8988T (cell line): ENCODE measurements around the gene EPHA1.

Experiments
- DNase-seq: peaks from one replicate; pipeline ENCODE4 v3.0.0; 2011

The EPHA1 gene

DNA sequence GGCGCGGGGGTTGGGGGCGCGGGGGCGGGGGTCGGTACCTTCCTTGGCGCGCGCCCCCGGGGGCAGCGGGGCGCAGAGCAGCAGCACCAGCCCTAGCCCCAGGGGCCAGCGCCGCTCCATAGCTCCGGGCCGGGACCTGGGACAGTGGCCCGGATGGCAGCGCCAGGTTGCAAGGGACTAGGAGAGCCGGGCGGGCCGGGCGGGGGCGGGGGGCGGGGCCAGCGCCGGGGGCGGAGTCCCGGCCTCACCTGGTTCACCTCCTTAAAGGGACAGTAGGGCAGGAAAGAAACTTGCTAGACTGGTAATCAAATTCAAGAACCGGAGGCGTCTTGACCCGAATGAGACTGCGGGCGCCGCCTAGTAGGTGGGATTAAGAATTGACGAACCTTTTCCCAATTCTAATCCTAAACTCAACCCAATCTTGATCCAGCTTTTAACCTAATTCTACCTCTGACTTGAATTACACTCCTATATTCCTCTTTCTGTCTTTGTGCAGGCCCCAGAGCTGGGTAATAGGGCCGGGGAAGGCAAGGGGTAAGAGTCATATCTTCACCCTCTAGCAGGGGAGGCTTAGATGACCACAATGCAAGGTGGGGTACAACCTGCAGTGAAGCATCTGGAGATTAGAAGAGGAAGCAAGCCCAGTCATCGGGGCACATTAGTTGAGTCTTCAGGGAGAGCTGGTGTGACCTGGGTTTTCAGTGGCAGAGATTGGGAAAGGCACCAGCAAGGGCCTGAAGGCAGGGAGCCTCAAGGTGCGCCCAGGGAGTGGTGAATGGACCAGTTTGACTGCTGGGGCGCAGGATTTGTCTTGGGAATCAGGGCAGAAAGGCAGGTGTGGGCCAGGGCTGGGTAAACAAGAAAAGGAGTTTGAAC lies at the start of gene EPHA1:
TSS of gene EPHA1 (minus strand) at position 171 of the 876 bp plus-strand sequence. CDS start at position 120, 51 bp downstream.
- DNase-seq: no peak

DNA sequence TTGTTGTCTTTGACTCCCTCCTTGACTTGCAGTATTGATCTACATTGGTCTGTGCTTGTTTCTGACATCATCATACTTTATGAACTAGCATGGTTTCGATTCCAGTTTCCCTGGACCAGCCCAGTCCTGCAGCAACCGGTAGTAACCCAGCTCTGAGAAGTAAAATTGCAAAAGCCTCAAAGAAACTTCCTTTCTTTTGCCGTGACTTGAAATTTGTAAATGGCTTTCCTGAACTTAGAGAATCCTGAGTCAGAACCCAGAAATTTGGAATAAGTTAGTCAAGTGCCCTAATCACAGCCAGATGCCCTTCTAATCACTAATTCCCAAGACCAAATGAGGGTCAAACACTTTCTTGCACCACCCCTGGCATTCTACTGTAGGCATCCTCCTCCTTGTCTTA lies 49.6 kb upstream of the EPHA1 start:
- DNase-seq: no peak

DNA sequence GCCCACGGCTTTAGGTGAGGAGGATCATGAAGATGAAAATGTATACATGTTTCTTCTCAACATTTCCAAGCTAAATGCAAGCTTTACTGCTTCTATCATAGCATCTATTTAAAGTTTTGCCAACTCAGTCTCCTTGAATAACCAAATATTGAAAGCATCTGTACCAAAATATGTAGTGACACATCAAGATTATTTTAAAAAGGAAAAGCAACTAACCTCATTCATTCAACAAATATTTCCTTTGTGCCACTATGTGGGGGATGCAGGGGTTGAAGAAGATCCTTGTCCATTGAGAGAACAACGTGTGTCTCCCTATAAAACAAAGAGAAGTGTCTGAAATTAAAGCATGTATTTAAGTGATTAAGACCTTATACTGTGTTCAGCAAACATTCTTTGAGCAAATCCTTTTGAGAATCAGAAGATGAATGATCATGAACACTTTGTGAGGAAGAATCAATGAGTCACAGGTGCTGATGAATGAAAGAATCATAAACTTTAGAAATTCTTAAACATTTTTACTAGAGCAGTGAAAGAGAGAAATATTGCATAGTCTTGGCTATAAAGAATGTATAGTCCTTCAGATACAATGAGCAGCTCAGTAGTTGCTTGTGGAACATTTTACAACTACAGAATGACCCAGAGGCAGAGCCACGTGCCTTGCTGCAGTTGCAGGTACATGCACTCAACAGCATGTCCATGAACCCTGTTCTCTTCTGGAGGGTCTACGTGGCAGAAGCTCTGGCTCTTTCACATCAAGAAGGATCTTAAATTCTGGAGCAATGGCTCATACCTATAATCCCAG lies 48.5 kb upstream of the EPHA1 start:
- no peak for DNase-seq

DNA sequence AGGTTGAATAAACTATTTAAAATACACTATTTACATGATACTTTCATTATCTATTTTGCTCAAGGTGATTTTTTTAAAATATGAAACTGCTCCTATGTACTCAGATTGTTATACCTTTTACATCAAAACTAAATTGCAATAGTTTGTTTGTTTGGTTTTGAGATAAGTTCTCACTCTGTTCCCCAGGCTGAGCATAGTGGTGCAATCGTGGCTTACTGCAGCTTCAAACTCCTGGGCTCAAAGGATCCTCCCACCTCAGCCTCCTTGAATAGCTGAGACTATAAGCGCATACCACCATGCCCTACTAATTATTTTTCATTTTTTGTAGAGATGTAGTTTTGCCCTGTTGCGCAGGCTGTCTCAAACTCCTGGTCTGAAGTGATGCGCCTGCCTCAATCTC lies 47.3 kb upstream of the EPHA1 start:
- no peak for DNase-seq

DNA sequence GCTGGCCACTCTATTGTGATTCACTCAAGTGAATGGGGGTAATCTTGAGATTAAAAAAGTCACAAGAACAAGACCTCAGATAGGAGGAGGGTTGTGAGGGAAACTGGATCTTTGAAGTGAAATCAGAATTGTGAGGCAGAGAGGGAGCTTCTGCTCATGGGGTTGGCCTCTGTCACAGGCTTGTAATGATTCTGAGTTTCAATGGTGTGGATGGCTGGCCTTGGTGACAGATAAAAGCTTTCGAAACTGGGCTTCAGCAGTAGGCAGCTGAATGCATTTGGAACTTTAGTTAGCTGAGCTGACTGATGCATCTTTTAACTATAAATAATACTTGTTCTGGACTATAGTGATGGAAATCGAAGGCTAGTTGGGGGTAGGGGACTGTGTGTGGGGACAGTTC lies 46.8 kb upstream of the EPHA1 start:
- DNase-seq: no peak

DNA sequence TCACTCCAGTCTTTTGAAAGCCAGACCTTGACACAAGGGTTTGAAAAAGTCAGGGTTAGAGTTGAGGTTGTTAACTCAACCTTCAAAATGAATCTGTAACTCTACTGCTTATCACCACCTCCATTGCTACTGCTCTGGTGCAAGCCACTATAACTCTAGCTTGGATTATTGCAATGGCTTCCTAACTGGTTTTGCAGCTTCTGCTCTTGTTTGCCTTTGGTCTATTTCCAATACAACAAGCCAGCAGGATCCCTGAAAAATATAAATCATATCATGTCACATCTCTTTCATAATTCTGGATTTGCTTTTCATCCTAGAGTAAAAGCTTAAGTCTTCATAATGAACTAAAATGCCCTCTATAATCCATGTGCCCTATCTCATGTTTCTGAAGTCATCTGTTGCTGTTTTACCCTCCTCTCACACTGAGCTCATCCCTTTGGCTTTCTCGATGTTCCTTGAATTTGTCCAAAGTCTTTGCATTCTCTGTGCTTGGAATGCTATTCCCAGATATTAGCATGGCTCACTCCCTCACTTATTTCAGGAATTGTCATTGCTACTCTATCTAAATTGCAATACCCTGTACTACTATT lies 45.5 kb upstream of the EPHA1 start:
- no peak for DNase-seq

DNA sequence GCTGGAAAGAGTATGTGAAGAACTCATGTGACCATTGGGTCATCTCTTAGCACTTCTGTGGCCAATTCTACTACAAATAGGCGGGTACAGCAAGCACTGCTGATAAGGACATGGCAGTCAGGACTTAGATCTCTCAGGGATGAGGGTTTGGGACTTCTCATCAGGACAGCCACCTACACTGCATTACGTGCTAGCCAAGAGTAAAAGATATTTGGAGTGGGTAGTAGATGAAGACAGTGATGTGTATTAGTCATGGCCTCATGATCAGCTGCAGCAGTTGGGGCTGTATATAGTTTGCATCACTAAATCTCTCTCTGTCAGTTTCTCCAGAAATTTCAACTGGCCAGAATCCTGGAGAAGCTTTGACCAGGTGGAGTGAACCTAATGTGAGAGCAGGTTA lies 43.8 kb upstream of the EPHA1 start:
- no peak for DNase-seq

DNA sequence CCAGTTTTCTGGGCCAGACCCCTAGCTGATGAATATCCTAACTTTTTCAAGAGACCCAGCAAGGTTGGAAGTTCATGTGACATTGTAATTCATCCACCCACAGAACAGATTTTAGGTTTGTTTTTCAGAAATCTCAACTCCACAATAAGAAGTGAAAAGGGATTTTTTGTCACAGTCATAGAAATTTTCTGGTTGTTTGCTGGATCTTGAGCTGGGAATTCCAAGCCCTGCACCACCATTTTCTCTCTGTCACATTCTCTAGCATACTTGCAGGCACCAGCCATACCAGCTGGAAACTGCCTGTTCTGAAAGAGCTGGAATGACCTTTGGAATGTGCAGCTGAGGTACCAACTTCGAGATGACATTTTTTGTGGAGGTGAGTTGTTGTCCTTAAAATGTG lies 43.1 kb upstream of the EPHA1 start:
- no peak for DNase-seq

DNA sequence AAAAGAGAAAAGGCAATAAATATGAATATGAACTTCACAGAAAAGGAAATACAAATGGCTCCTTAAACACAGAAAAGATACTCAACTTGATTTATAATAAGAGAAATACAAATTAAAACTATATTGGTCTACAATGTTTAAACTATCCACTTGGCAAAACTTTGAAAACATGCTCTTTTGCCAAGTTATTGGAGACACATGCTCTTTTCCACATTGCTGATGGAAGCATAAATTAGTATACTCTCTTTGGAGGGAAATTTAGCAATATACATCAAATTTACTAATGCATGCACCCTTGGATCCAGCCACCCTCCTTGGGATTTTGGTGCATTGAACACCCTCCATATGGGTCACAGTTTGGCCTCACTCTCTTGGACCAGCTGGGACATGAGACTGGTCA lies 42.5 kb upstream of the EPHA1 start:
- no peak for DNase-seq

DNA sequence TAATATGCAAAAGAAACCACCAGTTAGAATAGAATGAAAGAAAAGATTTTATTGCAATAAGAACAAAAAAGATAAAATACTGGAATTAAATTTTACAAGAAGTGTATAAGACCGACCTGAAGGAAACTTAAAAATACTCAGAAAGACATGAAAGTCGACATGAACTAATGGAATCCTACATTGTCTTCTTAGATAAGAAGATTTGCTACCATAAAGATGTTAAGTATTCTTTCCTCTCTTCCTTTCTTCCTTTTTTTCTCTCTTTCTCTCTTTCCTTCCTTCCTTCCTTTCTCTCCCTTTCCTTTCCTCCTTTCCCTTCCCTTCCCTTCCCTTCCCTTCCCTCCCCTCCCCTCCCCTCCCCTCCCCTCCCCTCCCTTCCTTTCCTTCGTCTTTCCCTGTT lies 41.1 kb upstream of the EPHA1 start:
- no peak for DNase-seq

DNA sequence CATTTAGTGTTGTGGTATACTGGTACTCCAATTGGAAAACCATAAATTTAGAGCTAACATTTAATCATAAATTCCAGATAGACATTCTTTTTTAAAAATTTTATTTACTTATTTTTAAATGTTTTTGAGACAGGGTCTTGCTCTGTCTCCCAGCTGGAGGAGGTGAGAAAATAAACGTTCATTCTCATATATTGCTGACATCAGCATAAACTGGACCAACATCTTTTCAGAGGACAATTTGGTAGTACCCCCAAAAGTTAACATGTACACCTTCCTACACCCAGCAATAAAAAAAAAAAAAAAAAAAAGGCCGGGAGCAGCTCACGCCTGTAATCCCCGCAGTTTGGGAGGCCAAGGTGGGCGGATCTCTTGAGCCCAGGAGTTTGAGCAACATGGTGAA lies 39.8 kb upstream of the EPHA1 start:
- no peak for DNase-seq

DNA sequence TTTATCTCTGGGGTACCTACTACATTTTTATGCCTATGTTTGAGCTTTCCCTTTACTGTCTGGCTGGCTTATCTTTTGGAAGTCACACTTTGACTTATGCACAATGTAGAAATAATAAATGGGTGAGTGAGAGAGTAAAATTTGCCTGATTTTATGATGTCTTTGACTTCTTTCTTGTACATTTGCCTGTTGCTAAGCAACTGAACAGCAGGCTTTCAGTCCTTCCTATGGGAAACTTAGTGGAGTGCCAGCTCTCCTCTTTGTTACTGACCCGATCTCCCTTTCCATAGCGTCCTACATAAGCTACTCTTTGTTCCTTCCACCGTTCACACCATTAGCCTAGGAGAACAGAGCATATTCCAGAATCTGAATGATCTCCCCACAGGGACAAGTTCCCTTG lies 38.8 kb upstream of the EPHA1 start:
- no peak for DNase-seq

DNA sequence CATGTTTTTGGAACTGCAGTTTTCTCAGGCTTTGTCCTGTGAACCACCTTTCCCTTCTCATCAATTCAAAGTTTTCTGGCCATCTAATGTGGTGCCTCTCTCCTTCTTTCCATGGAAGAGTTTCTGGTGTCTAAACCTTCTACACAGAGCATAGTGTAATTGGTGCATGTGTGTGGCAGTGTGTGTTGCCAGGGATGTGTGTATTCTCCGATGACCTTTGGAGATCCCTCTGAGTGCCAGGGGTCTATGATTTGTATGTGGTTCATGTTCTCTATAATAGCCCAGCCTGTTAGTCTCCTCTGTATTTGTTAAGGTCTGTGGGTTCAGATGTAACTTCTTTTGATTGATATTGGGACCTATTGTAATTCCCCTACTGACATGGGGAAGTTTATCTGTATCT lies 36.1 kb upstream of the EPHA1 start:
- no peak for DNase-seq

DNA sequence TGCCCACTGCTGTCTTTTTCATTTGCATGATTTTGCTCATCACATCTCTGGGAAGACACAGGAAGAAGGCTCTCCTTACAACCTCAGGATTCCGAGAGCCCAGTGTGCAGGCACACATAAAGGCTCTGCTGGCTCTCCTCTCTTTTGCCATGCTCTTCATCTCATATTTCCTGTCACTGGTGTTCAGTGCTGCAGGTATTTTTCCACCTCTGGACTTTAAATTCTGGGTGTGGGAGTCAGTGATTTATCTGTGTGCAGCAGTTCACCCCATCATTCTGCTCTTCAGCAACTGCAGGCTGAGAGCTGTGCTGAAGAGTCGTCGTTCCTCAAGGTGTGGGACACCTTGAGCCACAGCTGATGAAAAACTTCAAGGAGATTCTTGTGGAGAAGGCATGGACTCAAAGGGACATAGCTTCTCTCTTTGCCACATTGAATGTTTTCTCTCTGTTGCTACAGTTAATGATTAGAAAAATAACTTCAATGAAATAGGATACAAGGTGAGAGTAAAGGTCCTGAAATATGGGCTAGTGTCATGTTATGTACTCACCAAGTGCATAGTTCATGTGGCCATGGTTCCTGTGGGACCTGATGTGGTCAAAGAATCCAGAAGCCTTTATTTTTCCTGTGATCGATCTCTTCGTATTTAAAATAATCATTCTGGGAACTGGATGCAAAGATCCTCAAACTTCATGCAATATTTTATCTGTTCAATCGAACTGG lies 35.6 kb upstream of the EPHA1 start:
- DNase-seq: no peak

DNA sequence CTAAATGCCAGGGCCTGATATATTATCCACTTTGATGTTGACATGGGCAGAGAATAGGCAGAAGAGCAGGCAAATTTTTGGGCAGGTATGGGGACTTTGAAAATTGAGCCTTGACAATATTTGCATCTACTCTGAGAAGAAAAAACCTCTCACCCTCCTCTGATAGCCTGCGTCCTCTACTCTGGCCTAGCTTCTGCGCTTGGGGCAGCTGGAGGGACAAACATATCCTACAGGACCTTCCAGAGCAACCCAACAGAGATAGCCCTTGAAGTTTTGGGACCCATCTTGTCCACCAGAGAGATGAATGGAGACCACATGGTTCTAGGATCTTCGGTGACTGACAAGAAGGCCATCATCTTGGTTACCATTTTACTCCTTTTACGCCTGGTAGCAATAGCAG lies 34.5 kb upstream of the EPHA1 start, which contains the start of gene TAS2R60:
TSS of gene TAS2R60 (plus strand) at position 301 of the 400 bp plus-strand sequence. CDS start at position 301, 0 bp downstream.
- DNase-seq: no peak

DNA sequence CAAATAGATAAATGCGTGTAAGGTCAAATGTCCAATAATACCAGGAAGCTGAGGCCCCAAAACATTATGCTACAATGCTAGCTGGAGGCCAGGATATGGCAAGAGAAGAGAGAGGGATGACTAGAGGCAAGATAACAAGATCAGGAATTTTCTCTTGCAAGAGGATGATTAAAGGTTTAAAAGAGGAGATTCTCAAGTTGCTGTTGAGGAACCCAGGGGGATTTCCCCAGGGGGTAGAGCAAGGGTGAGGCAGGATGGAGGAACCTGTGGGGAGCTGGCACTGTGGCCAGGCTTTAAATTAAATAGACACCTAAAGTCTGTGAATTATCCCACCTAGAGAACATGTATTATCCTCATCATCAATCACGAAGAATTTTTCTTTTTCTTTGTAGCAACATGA lies 31.2 kb upstream of the EPHA1 start:
- DNase-seq: no peak

DNA sequence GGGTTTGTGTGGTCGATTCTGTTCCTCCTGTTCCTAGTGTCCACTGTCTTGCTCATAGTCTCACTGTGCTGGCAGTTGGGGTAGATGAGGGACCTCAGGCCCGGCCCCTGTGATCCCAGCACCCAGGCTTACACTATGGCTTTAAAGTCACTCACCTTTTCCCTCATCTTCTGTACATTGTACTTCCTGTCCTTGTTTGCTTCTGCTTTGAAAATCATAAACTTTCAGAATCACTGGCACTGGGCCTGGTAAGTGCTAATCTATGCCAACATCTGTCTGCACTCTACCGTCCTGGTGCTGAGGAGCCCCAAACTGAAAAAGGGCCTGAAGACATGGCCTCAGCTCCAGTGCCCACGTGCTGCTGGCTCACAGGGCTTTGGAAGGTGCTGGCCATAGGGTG lies 28.9 kb upstream of the EPHA1 start:
- no peak for DNase-seq

DNA sequence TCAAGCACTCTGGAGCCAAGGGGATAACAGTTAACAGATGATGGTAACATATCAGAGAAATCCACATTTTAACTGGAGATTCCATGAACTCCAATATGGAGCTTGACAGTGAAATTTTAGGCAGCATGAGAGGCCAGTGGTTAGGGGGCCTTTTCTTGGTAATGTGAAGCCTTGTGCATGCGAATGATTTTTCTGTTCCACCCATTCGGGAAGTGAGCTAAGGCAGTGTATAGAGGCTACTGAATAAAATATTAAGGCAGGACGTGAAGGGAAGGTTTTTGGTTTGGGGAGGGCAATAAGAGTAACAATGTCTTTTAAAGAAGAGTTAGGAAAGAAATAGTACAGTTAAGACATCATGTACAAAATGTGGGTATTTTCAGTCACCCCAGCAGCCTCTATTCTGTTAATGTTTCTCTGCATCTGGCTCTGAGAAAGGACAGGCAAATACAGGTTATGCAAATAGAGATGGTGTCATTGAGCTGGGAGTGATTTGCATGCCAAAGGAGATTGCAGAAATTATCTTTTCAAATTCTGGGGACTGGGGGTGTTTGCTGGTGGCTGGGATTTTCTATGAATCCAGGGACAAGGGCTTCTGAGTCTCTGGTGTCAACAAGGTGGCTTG lies 27.8 kb upstream of the EPHA1 start:
- DNase-seq: no peak

DNA sequence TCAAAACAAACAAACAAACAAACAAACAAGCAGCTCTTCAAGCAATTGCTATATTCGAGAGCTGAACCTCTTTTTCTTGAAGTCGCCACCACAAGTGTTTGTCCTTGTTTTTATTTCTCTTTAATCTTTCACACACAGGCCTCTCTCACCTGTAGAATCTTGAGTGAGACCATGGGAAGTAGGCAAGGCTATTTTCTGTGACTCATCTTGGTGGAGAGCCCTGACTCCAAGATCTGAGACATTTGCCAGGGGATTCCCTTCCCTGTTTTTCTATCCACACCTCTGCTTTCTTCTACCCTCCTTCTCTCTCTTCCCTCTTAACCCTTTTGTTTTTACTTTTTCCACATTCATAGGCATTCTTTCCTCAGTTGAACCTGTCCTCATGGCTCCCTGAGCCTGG lies 26.6 kb upstream of the EPHA1 start:
- no peak for DNase-seq

DNA sequence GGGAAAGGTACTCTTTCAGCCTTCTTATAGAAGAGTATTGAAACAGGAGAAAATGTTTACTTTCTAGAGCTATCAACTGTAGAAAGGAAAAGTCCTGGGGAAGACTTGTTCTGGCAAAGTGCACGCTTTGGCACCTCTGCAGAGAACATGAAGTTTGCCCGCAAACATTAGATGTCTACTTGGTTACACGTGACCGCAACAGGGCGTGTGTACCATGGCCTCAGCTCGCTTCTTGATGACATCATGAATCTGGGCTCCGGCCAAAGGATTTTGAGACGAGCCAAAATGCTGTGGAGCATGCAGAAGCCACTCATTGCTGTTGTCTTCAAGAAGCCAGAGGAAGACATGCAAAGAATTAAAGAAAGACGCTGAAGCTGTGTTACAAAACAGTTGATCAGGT lies 26.0 kb upstream of the EPHA1 start:
- no peak for DNase-seq

DNA sequence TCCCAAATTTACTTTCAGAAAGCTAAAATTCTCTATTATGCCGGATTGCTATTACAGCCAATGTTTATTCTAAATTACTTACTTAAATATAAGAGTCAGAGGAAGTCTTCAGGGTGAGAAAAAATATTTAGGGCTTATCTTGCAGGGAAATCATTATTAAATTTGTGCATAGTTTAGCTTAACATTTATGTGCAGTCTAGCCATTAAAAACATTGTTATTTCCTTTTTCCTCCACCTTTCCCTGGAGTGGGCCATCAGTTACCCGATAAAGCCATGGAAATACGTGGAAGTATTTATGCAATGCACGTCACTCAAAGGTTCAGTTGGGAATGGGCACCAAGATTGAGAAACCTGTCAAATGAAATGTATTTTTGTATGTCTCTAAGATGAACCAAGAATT lies 25.1 kb upstream of the EPHA1 start:
- no peak for DNase-seq

DNA sequence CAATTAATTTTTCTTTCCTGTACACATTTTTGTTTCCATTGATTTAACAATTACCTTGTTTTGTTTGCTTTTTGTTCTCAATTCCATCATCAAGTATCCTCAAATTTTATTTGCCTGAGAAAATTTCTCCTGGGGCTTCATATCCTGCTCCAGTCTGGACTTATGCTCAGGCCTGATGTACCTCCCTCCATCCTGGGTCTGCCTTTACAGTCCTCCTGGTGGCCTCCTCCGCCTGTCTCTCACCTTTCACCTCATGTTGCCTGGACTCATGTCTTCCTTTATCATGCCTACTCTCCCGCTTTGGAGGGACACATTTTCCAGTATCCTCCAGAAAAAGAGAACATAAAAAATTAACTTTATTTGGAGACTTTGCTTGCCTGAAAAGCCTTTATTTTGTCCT lies 22.5 kb upstream of the EPHA1 start:
- DNase-seq: no peak
